ENCODE data around the gene UCK1. TPM values are rescaled to one million over a fixed set of nuclear protein-coding genes. Genes with fewer than 3 reads are reported as not detected.

The UCK1 gene
- total RNA-seq, 1 donor from 2014 or later: 36.8 TPM

DNA sequence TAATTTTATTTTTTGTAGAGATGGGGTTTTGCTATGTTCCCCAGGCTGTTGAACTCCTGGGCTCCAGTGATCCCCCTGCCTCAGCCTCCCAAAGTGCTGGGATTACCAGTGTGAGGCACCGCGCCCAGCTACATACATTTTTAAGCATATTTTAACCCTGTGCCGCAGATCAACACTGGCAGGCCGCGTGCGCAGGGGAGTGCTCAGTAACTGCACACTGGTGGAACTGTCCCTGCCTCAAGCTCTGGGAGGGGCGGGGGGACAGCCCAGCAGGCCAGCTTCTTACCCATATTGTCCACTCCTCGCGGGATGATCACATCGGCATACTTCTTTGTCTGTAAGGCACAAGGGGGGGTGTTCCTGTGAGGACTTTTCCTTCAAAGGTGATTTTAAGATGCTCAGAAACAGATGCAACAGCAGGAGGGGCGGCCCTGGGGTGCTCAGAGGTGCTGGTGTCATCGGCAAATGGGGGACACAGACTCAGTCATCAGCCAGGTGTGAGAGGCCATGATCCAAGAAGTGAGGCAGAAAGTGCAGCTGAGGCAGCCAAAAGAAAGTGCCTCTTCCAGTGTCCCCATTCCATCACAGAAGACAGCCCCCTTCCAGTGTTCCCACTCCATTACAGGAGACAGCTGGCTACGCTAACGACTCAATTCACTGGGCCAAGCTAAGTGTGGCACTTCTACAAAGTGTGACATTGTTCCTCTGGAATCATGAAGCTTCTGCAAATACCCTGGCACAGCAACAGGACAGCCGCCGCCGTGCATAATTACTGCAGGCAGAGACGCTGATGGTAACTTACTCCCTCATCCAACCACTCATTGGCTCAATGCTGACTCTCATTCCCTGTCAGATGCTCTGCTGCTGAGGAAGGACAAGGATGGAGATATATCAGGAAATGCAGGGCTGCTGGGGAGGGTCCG lies 5.2 kb downstream of the UCK1 start:
- Mint-ChIP-seq H3K9me3 (no peaks in the 10 kb centered on the region), H3K4me1 (ENCODE audit: unreplicated experiment) (peaks cover 4% of the 10 kb centered on the region), H3K27ac (no peak overlapping the region), H3K27me3 (no peaks in the 10 kb centered on the region), H3K4me3 (no peak overlapping the region), H3K36me3 (peaks cover 8% of the 10 kb centered on the region)
- no peak for DNase-seq (ENCODE audit: extremely low spot score, unreplicated experiment)
- TF ChIP-seq CTCF (conservative IDR thresholded peaks at IDR 0.05): no peak

GRCh38 chr9:131524665-131525315 lies 6.3 kb downstream of the UCK1 start:
- no peaks in the 10 kb centered on the region for H3K27me3 Mint-ChIP-seq
- H3K4me3 Mint-ChIP-seq: no peak overlapping the region
- H3K9me3 Mint-ChIP-seq: no peaks in the 10 kb centered on the region
- peaks cover 8% of the 10 kb centered on the region for H3K36me3 Mint-ChIP-seq
- no peak for TF ChIP-seq CTCF (conservative IDR thresholded peaks at IDR 0.05)
- H3K27ac Mint-ChIP-seq: no peak overlapping the region
- DNase-seq (ENCODE audit: extremely low spot score, unreplicated experiment): no peak
- no peaks in the 10 kb centered on the region for H3K4me1 Mint-ChIP-seq (ENCODE audit: unreplicated experiment)

DNA sequence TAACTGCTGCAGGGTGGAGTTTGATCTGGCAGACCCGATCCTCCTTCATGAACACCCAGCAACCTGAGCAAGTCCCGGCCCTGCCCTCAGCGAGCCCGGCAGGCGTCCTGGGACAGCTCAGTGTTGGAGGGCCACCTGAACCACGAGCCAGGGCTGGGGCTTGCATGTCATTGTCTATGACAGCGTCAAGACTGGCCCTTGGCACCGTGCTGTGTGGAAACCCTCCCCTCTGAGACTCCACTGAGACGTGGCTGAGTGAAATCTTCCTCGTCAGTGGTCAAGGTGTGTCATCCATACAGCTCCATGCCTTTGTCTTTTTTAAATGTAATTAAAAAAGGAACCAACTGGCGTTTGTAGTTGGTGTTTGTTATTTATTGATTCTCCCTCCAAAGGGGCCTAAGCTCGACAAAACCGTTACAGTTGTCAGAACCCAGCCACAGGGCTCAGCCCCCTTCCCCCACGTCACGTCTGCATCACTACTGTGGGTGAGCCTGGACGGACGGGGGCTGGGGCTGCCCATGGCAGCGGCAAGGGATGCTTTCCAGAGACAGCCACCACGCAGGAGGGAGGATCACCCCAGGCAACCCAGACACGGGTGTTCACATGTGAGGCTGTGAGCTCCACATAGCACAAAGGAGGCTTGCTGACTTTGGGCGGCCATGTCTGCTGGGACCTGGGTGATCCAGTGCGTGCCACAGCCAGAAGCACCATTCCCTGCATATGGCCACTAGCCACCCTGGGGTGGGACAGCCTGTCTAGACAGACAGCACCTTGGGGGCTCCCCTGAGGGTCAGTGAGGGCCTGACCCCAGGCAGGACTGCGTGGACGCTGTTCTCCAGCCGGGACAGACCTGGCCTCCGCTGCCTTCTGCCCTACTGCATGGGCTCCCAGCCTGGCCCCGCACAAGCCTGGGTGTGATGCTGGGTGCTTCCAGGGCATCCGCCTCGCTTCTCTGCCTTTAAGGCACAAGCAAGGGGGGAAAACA lies 7.3 kb downstream of the UCK1 start:
- peaks cover 11% of the 10 kb centered on the region for H3K36me3 Mint-ChIP-seq
- no peaks in the 10 kb centered on the region for H3K4me1 Mint-ChIP-seq (ENCODE audit: unreplicated experiment)
- H3K9me3 Mint-ChIP-seq: no peaks in the 10 kb centered on the region
- H3K4me3 Mint-ChIP-seq: no peak overlapping the region
- no peak overlapping the region for H3K27ac Mint-ChIP-seq
- no peak for TF ChIP-seq CTCF (conservative IDR thresholded peaks at IDR 0.05)
- DNase-seq (ENCODE audit: extremely low spot score, unreplicated experiment): no peak
- no peaks in the 10 kb centered on the region for H3K27me3 Mint-ChIP-seq

- Mint-ChIP-seq H3K36me3 (peaks cover 11% of the 10 kb centered on the region), H3K27me3 (no peaks in the 10 kb centered on the region), H3K9me3 (no peaks in the 10 kb centered on the region), H3K4me1 (ENCODE audit: unreplicated experiment) (no peaks in the 10 kb centered on the region), H3K4me3 (no peak overlapping the region), H3K27ac (no peak overlapping the region)
- TF ChIP-seq CTCF (conservative IDR thresholded peaks at IDR 0.05): no peak
- DNase-seq (ENCODE audit: extremely low spot score, unreplicated experiment): no peak
Observed at GRCh38 chr9:131523086-131523388, 8.0 kb downstream of the UCK1 start.

- H3K27ac Mint-ChIP-seq: no peak overlapping the region
- no peaks in the 10 kb centered on the region for H3K9me3 Mint-ChIP-seq
- no peaks in the 10 kb centered on the region for H3K27me3 Mint-ChIP-seq
- peaks cover 11% of the 10 kb centered on the region for H3K36me3 Mint-ChIP-seq
- H3K4me3 Mint-ChIP-seq: no peak overlapping the region
- H3K4me1 Mint-ChIP-seq (ENCODE audit: unreplicated experiment): no peaks in the 10 kb centered on the region
- DNase-seq (ENCODE audit: extremely low spot score, unreplicated experiment): no peak
- TF ChIP-seq CTCF (conservative IDR thresholded peaks at IDR 0.05): no peak
Observed at GRCh38 chr9:131522257-131523085, 8.6 kb downstream of the UCK1 start.
